Measurements from ENCODE around the gene SPATA9. TPM values are rescaled to one million over a fixed set of nuclear protein-coding genes. Genes with fewer than 3 reads are reported as not detected.
"Not testable (repeated sequence)": the region's sequence is repeated elsewhere in the genome, so short reads cannot be mapped to it uniquely, and the experiment has no call there.

The SPATA9 gene
- total RNA-seq, 6 experiments from 2014 or later: 0.17 to 0.73 (median 0.48) TPM

GRCh38 chr5:95638632-95639031 lies 44.2 kb downstream of the SPATA9 start:
- DNase-seq: no peak
- Mint-ChIP-seq H3K4me1 (ENCODE audit: low read depth) (peaks cover 15% of the 10 kb centered on the region), H3K27me3 (ENCODE audit: insufficient read depth) (0 out of 2 replicates have a peak, but pooled peaks cover 7% of the 10 kb centered on the region), H3K36me3 (ENCODE audit: low read depth) (no peaks in the 10 kb centered on the region), H3K9me3 (0 out of 2 replicates have a peak, but pooled peaks cover under 1% of the 10 kb centered on the region), H3K27ac (no peak overlapping the region), H3K4me3 (peak overlapping the region; percentile 62; the same call in 1 of the 2 replicates)
- TF ChIP-seq CTCF (IDR thresholded peaks at IDR 0.05): no peak

GRCh38 chr5:95634081-95634480 lies 48.7 kb downstream of the SPATA9 start:
- Mint-ChIP-seq H3K27me3 (ENCODE audit: insufficient read depth) (0 out of 2 replicates have a peak, but pooled peaks cover 7% of the 10 kb centered on the region), H3K9me3 (peaks cover 4% of the 10 kb centered on the region; the same call in 1 of the 2 replicates), H3K27ac (no peak overlapping the region), H3K36me3 (ENCODE audit: low read depth) (peaks cover 7% of the 10 kb centered on the region; the same call in 1 of the 2 replicates), H3K4me1 (ENCODE audit: low read depth) (peaks cover 30% of the 10 kb centered on the region), H3K4me3 (no peak overlapping the region)
- DNase-seq: no peak
- no peak for TF ChIP-seq CTCF (IDR thresholded peaks at IDR 0.05)

- Mint-ChIP-seq H3K4me3 (no peak overlapping the region), H3K4me1 (ENCODE audit: low read depth) (peaks cover 27% of the 10 kb centered on the region), H3K36me3 (ENCODE audit: low read depth) (peaks cover 7% of the 10 kb centered on the region; the same call in 1 of the 2 replicates), H3K27me3 (ENCODE audit: insufficient read depth) (0 out of 2 replicates have a peak, but pooled peaks cover 7% of the 10 kb centered on the region), H3K27ac (no peak overlapping the region), H3K9me3 (peaks cover 4% of the 10 kb centered on the region; the same call in 1 of the 2 replicates)
- no peak for DNase-seq
- TF ChIP-seq CTCF (IDR thresholded peaks at IDR 0.05): no peak
Measured at GRCh38 chr5:95633671-95634070, 49.1 kb downstream of the SPATA9 start.

GRCh38 chr5:95632942-95633341 lies 49.8 kb downstream of the SPATA9 start:
- peaks cover 24% of the 10 kb centered on the region for H3K4me1 Mint-ChIP-seq (ENCODE audit: low read depth)
- H3K27ac Mint-ChIP-seq; H3K36me3 Mint-ChIP-seq (ENCODE audit: low read depth); H3K9me3 Mint-ChIP-seq; DNase-seq; H3K27me3 Mint-ChIP-seq (ENCODE audit: insufficient read depth); H3K4me3 Mint-ChIP-seq: not testable (repeated sequence)

GRCh38 chr5:95631991-95632675 lies 50.7 kb downstream of the SPATA9 start:
- peaks cover 7% of the 10 kb centered on the region; the same call in 1 of the 2 replicates for H3K36me3 Mint-ChIP-seq (ENCODE audit: low read depth)

More at GRCh38 chr5:95631991-95632675, 50.7 kb downstream of the SPATA9 start:
- Mint-ChIP-seq H3K4me1 (ENCODE audit: low read depth) (peaks cover 24% of the 10 kb centered on the region), H3K27me3 (ENCODE audit: insufficient read depth) (no peaks in the 10 kb centered on the region), H3K27ac (peak overlapping the region; percentile 87), H3K4me3 (peak overlapping the region; percentile 48; the same call in 1 of the 2 replicates), H3K9me3 (peaks cover 4% of the 10 kb centered on the region; the same call in 1 of the 2 replicates)
- no peak for TF ChIP-seq CTCF (IDR thresholded peaks at IDR 0.05)
- peak; percentile 74 for DNase-seq
